Measurements from ENCODE around the gene SPDYE3. TPM values are rescaled to one million over a fixed set of nuclear protein-coding genes. Genes with fewer than 3 reads are reported as not detected.

Gene SPDYE3
- total RNA-seq, 2 donors from 2014 or later: not detected

GRCh38 chr7:100366411-100367250 is 59.1 kb downstream of the SPDYE3 start:
- intact Hi-C loops (cut with DNase I): no loop called here
- DNase-seq (no peak), ATAC-seq (no peak)

- no peak for DNase-seq
- intact Hi-C loops (cut with DNase I): no loop called here
Observed at GRCh38 chr7:100367251-100367620, 59.7 kb downstream of the SPDYE3 start.

GRCh38 chr7:100367676-100368613 is 60.4 kb downstream of the SPDYE3 start:
- DNase-seq: no peak
- no peak for ATAC-seq
- intact Hi-C loops (cut with DNase I): no loop called here

More at GRCh38 chr7:100367251-100367620, 59.7 kb downstream of the SPDYE3 start:
- ATAC-seq: no peak

GRCh38 chr7:100369105-100369504 is 61.6 kb downstream of the SPDYE3 start:
- DNase-seq (peak; percentile 53), ATAC-seq (peak; percentile 52 to 64)
- intact Hi-C loops (cut with DNase I): no loop called here

- DNase-seq (no peak), ATAC-seq (no peak)
- intact Hi-C loops (cut with DNase I): no loop called here
Observed at GRCh38 chr7:100370303-100370702, 62.8 kb downstream of the SPDYE3 start.

GRCh38 chr7:100370746-100371145 is 63.2 kb downstream of the SPDYE3 start:
- no peak for DNase-seq

GRCh38 chr7:100371561-100372171 is 64.2 kb downstream of the SPDYE3 start:
- DNase-seq (no peak), ATAC-seq (no peak)
- intact Hi-C loops (cut with DNase I): no loop called here

More at GRCh38 chr7:100370746-100371145, 63.2 kb downstream of the SPDYE3 start:
- no peak for ATAC-seq
- intact Hi-C loops (cut with DNase I): no loop called here

Other genes with a start within 250 kb of the SPDYE3 start
- 10 to 100 TPM; 14.6 to 17.3 TPM for gene ZNF3, start 226.0 kb upstream of the SPDYE3 start, total RNA-seq
- gene COPS6, start 218.7 kb upstream of the SPDYE3 start, total RNA-seq: 100 to 1,000 TPM in 1 of 2 donors, 10 to 100 TPM in 1; 90.0 to 109 TPM
- gene MCM7, start 206.3 kb upstream of the SPDYE3 start, total RNA-seq: 10 to 100 TPM; 17.7 to 31.7 TPM
- 10 to 100 TPM; 11.1 to 13.2 TPM for gene AP4M1, start 206.1 kb upstream of the SPDYE3 start, total RNA-seq
- 10 to 100 TPM; 29.1 to 30.6 TPM for gene TAF6, start 188.3 kb upstream of the SPDYE3 start, total RNA-seq
- gene CNPY4, start 188.1 kb upstream of the SPDYE3 start, total RNA-seq: 10 to 100 TPM in 1 of 2 donors, 1 to 10 TPM in 1; 9.0 to 13.3 TPM
- gene MBLAC1, start 180.7 kb upstream of the SPDYE3 start, total RNA-seq: 1 to 10 TPM; 2.7 TPM
- 100 to 1,000 TPM; 104 to 113 TPM for gene LAMTOR4, start 158.8 kb upstream of the SPDYE3 start, total RNA-seq
- gene TRAPPC14, start 149.0 kb upstream of the SPDYE3 start, total RNA-seq: 10 to 100 TPM in 1 of 2 donors, 1 to 10 TPM in 1; 8.3 to 12.2 TPM
- gene GAL3ST4, start 139.1 kb upstream of the SPDYE3 start, total RNA-seq: 1 to 10 TPM; 2.2 to 3.4 TPM
- gene GPC2, start 130.3 kb upstream of the SPDYE3 start, total RNA-seq: under 1 TPM; 0.58 to 0.85 TPM
- gene STAG3, start 129.8 kb upstream of the SPDYE3 start, total RNA-seq: under 1 TPM in 1 of 2 donors, not detected in 1; 0.68 TPM
- under 1 TPM in 1 of 2 donors, not detected in 1; 0.94 TPM for gene PVRIG, start 87.8 kb upstream of the SPDYE3 start, total RNA-seq
- 10 to 100 TPM; 11.6 to 12.5 TPM for gene PILRB, start 50.4 kb downstream of the SPDYE3 start, total RNA-seq
- gene PILRA, start 65.8 kb downstream of the SPDYE3 start, total RNA-seq: 1 to 10 TPM; 3.7 to 6.5 TPM
- 1 to 10 TPM; 3.6 to 4.9 TPM for gene ZCWPW1, start 121.0 kb downstream of the SPDYE3 start, total RNA-seq
- 10 to 100 TPM; 20.9 to 23.9 TPM for gene MEPCE, start 122.1 kb downstream of the SPDYE3 start, total RNA-seq
- 10 to 100 TPM; 15.5 to 19.8 TPM for gene PPP1R35, start 128.8 kb downstream of the SPDYE3 start, total RNA-seq
- under 1 TPM; 0.38 to 0.73 TPM for gene SPACDR, start 156.6 kb downstream of the SPDYE3 start, total RNA-seq
- 10 to 100 TPM; 31.3 to 36.2 TPM for gene TSC22D4, start 171.5 kb downstream of the SPDYE3 start, total RNA-seq
- under 1 TPM; 0.59 to 0.97 TPM for gene NYAP1, start 176.2 kb downstream of the SPDYE3 start, total RNA-seq
- 10 to 100 TPM; 21.0 to 24.3 TPM for gene AGFG2, start 231.5 kb downstream of the SPDYE3 start, total RNA-seq